ENCODE results near the gene TGFB3. TPM values are rescaled to one million over a fixed set of nuclear protein-coding genes. Genes with fewer than 3 reads are reported as not detected.

TGFB3 gene
- total RNA-seq, 1 experiment from 2014 or later, result 3.9 TPM

DNA sequence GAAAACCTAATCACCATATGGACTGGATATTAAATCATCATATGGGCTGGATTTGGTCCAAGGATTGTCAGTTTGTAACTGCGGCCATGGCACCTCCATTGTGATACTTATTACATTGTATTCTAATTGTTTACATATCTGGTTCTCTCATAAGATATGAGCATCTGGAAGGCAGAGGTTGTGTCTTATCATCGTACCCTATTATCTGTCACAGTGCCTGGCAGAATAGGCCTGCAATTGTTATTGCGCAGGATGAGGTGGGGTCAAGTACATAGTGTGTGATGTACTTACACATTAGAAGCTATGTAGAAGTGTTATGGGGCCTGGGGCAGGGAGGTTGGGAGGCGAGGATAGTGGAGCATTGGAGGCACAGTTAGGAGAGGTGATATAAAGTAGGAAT, 8.5 kb upstream of the TGFB3 start:
- DNase-seq (ENCODE audit: low spot score), result no peak
- in situ Hi-C loops (cut with HindIII; ENCODE audit: low sequenced_read_pairs), result loop anchor here (25.0 kb wide), 1 partner anchor 278 kb away; no protein-coding TSS in a partner anchor

DNA sequence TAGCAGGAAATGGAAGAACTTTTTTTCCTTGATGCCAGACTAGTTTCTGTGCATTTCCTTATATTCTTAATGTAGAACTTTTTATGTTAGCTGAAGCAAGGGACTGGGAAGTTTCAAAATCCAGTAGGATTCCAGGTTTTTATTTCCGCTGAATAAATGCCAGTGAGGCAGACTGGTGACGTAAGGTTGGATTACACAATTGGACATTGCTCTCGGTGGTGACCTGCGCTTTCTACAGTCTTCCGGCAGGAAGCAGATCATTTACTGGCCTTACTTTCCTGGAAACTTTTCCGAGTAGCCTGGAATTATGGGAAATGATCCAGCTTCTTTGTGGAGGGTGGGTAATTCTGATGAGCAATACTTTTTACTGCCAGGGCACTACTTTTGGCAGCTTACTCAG, 7.3 kb upstream of the TGFB3 start:
- no peak for DNase-seq (ENCODE audit: low spot score)
- in situ Hi-C loops (cut with HindIII; ENCODE audit: low sequenced_read_pairs), result loop anchor here (25.0 kb wide), 1 partner anchor 277 kb away; no protein-coding TSS in a partner anchor

DNA sequence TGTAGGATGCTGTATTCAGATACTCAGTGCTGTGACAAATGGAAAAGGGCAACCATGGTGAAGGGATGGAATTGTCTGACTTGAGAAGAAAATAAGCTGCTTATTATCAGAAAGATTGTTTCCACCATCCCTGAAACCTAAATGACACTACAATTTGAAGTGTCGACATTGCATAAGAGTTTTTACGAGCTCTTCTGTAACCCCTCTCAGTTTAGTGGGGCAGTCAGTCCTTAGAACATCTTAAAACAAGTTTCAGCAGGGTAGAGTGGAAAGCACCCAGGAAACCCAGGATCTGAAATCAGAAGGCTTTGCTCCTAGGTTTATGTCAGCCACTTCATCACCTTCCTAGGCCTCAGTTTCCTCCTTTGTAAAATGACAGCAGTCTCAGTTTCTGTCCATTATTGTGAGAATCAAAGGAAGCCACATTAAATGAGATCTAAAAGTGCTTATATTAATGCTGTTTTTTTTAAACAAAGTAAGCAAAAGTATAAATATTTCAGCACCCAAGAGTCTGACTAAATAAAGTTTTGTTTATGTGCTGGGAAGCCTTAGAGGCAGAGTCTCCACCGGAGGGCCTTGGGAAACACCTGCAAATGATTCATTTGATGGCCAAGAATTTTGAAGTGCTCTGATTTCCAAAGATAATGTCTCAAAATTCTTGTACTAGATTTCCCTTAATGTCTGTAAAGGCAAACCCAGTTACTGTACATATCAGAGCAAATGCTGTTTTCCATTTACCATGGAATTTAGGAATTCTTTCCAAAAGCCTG, 5.6 kb upstream of the TGFB3 start:
- DNase-seq (ENCODE audit: low spot score), result no peak
- in situ Hi-C loops (cut with HindIII; ENCODE audit: low sequenced_read_pairs), result loop anchor here (25.0 kb wide), 1 partner anchor 275 kb away; no protein-coding TSS in a partner anchor

DNA sequence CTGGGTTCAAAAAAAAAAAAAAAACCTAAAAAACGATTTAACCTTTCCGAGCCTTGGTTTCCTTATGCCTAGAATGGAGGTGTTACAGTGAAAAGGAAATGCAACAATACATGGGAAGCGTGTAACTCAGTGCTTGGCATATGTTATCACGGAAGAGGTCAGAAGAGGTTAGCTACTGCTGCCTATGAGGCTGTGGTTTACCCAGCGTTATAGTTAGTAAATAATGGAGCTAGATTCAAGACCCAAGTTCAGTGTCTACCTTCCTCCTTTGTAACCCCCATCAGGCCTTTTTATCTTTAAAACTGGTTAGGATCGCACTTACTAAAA, 4.6 kb upstream of the TGFB3 start:
- in situ Hi-C loops (cut with HindIII; ENCODE audit: low sequenced_read_pairs), result loop anchor here (25.0 kb wide), 1 partner anchor 274 kb away; no protein-coding TSS in a partner anchor
- no peak for DNase-seq (ENCODE audit: low spot score)

DNA sequence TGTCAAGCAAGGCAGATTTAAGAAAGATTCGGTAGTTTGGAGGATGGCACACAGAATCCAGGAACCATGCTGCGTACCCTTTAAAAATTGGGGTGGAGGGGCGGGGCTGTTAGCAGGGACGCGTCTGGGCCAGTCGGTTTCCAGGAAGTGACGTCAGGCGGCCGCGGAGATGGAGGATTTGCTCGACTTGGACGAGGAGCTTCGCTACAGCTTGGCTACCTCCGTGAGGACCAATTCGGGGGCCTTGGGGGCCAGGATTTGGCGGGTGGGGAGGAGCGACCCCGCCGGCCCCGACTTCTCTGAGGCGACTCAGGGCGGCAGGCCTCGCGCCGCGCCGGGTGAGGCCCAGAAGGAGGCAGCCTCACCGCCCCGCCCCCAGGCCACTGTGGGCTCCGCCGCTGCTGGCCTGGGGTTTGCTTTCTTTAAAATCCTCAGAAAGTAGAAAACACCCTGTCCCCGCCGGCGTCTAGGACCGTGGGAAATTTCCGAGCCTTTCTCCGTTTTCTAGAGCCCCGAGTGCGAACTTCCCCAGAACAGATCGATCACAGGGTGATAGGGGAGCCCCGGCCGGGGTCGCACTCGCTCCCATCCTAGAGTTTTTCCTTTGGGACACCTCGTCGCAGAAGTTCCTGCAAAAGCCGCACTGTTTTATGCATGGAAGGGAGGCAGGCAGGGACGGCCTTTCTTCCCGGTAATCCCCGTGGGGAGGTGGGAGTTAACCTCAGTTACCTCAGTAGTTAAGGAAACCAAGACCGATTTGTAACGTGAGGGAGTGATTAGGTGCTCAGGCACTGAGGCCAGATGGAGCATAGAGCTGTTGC, 4.0 kb upstream of the TGFB3 start, which contains the start of gene IFT43:
IFT43 (plus strand) TSS at position 146 of the 821 bp plus-strand sequence; CDS start at position 170, 24 bp downstream.
- in situ Hi-C loops (cut with HindIII; ENCODE audit: low sequenced_read_pairs), result loop anchor here (25.0 kb wide), 1 partner anchor 274 kb away; no protein-coding TSS in a partner anchor

DNA sequence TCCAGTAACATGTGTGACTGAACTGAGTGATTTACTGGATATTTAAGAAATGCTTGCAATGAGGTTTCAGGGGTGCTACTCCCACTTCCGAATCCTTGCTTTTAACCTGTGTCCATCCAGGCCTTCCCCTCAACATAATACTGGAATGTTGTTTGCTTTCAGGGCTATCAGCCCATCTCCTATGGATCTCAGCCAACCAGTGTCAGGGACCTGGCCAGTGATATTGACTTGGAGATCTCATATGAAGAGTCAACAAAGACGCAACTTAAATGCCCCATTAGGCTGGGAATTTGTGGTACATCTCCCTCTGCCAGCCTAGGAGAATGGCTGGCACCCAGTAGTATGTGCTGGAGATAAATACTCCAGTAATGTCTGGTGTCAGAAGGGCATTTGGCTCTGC, 2.9 kb upstream of the TGFB3 start:
- in situ Hi-C loops (cut with HindIII; ENCODE audit: low sequenced_read_pairs), result loop anchor here (25.0 kb wide), 1 partner anchor 272 kb away; no protein-coding TSS in a partner anchor
- no peak for DNase-seq (ENCODE audit: low spot score)

More for the DNA sequence above, 4.0 kb upstream of the TGFB3 start, which contains the start of gene IFT43:
- peak; percentile 94 for DNase-seq (ENCODE audit: low spot score)

DNA sequence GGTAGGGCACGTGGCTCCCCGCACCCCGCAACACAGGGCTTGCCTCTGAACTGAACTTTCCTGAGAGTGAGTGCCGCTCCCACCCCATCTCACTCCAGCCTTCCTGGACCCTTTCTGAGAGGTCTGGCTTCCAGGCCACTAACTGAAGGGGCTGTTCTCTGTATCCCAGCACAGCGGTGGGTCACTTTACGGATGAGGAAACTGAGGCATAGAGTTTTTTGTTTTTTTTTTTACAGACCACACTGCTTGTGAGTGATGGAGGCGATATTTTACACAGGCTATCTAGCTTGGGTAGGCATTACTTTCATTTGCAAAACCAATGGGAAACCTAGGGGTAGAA, 1.2 kb upstream of the TGFB3 start:
- DNase-seq (ENCODE audit: low spot score), result no peak
- in situ Hi-C loops (cut with HindIII; ENCODE audit: low sequenced_read_pairs), result loop anchor here (25.0 kb wide), 1 partner anchor 271 kb away; no protein-coding TSS in a partner anchor

DNA sequence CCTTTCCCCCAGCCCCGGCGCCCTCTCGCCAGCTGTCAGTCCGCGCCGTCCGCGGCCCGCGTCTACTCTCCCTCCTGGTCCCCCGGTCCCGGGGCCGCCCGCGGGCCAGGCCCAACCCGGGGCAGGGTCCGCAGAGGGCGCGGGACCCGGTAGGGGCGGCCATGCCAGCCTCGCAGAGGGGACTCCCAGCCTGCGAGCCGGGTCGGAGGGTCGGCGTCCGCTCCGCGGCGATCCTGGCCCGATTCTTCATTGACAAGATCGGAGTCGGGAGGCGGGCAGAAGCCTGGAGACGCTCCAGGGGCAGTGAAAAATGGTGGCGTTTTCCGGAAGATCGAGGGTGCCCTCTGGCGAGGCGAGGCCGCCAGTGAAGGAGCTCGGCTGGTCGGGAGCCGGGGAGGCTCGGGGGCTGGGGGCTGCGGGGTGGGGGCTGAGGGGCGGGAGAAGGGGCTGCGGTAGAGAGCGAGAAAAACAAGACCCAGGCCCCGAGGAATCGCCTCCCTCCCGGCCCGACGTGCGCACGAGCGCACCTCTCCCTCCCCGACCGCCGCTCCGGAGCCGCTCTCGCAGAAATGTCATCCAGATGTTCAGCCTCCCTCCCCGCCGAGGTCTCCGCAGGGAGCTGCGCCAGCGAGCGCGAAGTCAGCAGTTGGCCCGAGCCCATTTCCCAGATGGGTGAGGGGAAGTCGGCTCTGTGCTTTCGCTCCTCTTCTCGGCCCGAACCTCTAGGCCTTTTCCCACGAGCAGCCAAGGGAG, 647 bp upstream of the TGFB3 start:
- in situ Hi-C loops (cut with HindIII; ENCODE audit: low sequenced_read_pairs), result loop anchor here (25.0 kb wide), 1 partner anchor 270 kb away; no protein-coding TSS in a partner anchor
- peak; percentile 70 for DNase-seq (ENCODE audit: low spot score)

DNA sequence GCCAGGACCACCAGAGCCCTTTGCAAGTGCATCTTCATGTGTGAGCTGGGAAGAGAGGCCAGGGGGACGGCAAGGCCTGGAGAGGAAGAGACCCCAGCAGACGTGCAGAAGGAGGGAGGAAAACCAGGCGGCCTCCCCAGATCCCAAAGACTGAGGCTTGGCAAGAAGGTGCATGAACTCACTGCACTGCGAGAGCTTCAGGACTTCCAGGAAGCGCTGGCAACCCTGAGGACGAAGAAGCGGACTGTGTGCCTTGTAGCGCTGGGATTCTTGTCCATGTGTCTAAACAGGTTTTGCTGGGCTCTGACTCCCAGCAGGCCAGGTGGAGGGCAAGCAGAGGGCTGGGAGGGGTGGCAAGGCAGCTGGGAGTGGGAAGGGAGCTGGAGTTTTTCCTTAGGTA, 939 bp downstream of the TGFB3 start:
- in situ Hi-C loops (cut with HindIII; ENCODE audit: low sequenced_read_pairs), result loop anchor here (25.0 kb wide), 1 partner anchor 269 kb away; no protein-coding TSS in a partner anchor
- DNase-seq (ENCODE audit: low spot score), result no peak

DNA sequence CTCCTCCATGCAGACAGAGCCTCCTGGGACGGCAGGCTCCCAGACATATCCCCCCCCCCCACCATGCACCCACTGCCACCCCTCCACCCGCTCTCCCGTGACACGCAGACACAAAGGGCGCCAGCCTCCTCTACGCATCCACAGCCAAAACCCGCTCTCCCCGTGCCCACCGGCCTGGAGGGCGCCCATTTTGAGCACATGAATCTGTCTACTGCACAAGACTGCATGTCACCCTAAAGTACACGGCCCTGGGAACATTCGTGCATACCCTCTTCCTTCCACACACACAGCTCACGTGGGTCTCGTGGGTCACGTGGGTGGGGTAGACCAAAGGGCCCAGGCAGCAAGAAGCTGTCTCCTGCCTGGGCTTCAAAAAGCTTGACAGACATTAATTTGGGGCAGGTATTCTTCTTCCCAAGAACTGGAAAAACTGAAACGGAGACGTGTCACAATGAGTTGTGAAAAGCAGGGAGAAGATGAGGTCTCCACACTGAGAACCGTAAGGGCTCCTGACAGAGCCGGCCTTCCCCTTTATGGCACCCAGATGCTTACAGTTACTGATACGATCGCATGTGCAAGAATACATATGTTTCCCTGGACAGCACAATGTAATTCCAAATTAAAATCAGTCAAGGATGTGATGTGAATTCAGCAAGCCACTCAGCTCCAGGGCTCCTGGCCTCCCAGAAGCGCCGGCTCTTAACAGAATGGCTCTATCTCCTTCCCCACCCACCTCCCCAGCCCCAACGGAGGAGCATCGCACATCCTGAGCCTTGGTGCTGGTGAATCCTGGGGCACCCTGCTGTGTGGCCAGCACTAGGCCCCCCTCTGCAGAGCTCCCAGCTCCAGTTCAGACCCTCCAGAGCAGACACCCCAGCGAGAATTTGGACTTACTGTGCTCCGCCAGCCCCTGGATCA, 1.9 kb downstream of the TGFB3 start:
- in situ Hi-C loops (cut with HindIII; ENCODE audit: low sequenced_read_pairs), result loop anchor here (25.0 kb wide), 1 partner anchor 268 kb away; no protein-coding TSS in a partner anchor
- DNase-seq (ENCODE audit: low spot score), result no peak

DNA sequence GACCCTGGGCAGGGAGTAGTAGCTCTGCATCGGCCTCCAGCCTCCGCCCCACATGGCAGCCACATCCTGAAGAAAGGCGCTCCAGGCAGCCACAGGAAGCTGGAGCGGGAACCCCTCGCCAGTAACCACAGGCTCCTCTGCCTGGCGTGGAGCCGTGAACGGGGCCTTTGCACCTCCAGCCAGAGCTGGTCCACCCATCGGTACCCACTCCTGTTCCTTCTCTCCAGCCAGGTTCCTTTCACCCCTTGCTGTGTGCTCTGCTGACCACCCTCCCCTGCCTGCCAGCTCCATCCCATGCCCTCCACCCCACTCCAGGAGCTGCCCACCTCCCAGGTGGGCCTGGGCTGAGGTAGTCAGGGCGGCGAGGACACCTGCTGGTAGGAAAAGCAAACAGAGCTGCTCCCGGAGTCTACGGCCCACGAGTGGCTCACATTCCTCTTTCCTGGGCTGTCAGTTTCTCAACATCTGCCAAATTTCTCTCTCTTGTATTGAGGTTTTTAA, 2.7 kb downstream of the TGFB3 start:
- DNase-seq (ENCODE audit: low spot score), result no peak
- in situ Hi-C loops (cut with HindIII; ENCODE audit: low sequenced_read_pairs), result loop anchor here (25.0 kb wide), 1 partner anchor 267 kb away; no protein-coding TSS in a partner anchor

DNA sequence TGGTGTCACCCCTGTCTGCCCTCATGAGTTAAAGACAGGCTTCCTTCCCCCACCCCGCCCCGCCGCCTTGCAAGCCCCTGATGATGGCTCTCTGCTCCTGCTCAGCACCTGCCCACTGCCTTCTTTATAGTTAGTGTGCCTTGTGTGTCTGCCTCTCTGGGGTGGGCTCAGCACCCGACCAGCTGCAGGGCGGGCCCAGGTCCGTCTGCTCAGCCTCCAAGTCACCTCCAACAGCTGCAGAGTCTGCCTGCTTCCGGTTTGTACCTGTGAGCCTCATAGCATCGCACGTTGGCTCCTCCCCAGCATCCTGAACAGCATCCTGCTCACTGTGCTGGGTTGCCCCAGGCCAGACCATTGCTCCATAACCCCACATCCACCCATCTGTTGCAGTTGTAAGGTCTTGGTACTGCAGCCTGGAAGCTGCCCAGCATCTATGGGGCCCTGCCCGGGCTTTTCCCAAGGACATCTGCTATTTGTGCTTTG, 3.5 kb downstream of the TGFB3 start:
- DNase-seq (ENCODE audit: low spot score), result no peak
- in situ Hi-C loops (cut with HindIII; ENCODE audit: low sequenced_read_pairs), result loop anchor here (25.0 kb wide), 1 partner anchor 266 kb away; no protein-coding TSS in a partner anchor

DNA sequence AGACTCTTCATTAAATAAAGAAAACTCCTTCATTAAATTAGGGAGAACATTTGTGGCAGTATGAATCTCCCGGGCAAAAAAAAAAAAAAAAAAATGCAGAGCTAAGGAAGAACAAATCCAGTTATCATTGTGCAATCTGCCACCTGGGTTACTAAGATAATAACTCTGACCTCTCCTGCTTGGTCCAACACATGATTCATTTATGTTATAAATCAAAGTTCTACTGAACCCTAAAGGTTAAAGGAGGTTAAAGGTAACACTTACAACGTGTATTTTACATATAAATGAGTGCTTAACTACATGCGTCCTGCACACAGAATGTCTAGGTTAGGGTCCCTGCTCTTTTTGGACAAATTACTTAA, 4.2 kb downstream of the TGFB3 start:
- in situ Hi-C loops (cut with HindIII; ENCODE audit: low sequenced_read_pairs), result loop anchor here (25.0 kb wide), 1 partner anchor 265 kb away; no protein-coding TSS in a partner anchor
- DNase-seq (ENCODE audit: low spot score), result no peak

DNA sequence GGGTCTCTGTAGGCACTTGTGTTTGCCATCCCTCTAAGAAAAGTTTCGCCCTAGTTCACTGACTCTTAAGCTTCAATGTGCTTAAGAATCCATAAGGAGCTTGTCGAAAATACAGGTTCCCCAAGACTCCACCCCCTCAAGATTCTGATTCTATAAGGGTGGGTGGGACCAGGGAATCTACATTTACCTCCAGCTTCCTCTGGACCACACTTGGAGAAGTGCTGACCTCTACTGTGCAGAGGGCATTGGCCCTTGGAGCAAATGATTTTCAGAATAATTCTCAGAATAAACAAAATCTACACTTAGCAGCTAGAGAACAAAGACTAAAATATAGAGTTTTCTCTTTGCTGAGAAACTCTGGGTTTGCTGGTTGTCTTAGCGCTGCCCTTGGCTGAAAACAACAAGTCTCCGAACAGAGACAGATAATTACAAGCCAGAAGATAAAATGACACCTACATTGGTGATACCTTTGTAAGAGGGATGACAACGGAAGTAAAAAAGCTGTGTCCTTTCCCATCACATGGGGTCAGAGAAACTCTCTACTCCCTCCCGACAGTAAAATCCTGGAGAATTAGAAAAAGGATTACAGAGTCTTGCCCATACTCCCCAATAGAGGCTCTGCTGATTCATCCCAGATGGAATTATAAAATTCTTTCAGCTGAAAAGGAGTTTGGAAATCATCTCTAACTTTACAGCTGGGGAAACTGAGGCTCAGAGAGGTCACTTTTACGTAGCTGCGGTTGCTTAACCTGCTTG, 4.8 kb downstream of the TGFB3 start:
- in situ Hi-C loops (cut with HindIII; ENCODE audit: low sequenced_read_pairs), result loop anchor here (25.0 kb wide), 1 partner anchor 265 kb away; no protein-coding TSS in a partner anchor
- DNase-seq (ENCODE audit: low spot score), result no peak

DNA sequence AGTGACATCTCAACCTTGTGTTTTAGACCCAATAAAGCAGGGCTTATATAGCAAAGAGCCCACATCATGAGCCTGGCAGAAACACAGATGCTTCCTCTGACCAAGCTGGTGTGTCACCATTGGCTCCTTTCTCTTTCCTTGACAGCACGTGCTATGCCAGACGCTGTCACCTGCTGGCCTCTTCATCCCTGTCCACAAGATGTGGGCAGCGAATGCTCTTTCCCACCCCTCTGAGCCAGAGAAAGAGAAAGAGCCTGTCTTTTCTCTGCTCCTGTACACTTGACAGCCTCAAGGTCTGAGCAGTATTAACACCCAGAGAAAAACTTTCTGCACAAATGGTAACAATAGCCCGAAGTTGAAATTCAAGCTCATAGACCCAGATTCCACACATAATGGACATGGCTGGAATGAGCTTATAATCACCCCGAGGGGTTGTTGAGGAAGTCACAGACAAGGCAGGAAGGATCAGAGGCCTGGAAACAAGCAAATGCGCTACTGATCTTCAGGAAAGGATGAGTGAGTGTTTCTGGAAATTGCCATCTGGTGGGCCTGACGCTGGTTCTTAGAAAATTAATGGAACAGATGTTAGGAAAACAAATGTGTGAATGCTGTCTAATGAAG, 8.9 kb downstream of the TGFB3 start:
- peak; percentile 62 for DNase-seq (ENCODE audit: low spot score)
- in situ Hi-C loops (cut with HindIII; ENCODE audit: low sequenced_read_pairs), result no loop called here

DNA sequence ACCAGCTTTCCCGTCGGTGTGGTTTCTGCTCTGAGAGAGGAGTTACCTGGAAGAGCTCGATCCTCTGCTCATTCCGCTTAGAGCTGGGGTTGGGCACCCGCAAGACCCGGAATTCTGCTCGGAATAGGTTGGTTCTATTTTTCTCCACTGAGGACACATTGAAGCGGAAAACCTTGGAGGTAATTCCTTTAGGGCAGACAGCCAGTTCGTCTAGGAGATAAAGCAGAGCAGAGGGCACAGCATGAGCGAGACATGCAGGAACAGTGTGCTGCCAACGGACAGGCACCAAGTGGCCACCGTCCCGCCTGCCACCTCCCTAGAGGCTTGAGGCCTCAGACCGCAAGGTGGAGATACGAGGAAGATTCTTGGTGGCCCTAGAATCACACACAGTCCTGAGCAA, 10.3 kb downstream of the TGFB3 start:
- in situ Hi-C loops (cut with HindIII; ENCODE audit: low sequenced_read_pairs), result no loop called here
- peak; percentile 89 for DNase-seq (ENCODE audit: low spot score)

DNA sequence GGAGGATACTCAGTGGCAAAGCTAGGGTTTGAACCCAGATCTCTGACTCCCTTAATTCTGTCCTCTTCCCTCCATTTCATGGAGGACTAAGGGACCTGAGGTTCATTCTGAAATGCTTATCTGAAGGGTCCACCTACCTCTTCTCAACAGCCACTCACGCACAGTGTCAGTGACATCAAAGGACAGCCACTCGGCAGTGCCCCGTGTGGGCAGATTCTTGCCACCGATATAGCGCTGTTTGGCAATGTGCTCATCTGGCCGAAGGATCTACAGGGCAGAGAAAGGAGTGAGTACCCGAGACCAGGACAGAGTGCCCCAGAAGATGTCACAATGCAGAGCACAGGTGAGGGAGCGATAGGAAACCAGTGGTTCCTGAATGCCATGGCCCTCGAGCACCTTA, 10.8 kb downstream of the TGFB3 start:
- no peak for DNase-seq (ENCODE audit: low spot score)
- in situ Hi-C loops (cut with HindIII; ENCODE audit: low sequenced_read_pairs), result no loop called here
